Measurements from ENCODE around the gene MYOM1.
"Not testable (repeated sequence)": the region's sequence is repeated elsewhere in the genome, so short reads cannot be mapped to it uniquely, and the experiment has no call there.

Gene MYOM1

DNA sequence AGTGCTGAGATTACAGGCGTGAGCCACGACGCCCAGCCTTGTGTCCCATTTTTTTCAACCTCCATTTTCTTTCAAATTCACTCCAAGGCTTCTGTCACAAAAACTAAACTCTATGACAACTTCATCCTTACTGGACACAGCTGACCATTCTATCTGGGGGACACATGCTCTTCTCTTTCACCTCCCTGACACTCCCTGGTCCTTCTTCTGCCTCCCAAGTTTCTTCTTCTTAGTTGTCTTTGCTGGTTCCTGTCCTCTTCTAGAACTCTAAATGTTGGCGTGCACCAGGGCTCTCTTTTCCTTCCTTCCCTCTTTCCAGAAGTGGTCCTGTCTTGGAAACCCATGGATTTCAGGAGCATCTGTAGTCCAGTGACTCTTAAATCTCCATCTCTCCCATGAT, 166.7 kb downstream of the MYOM1 start:
- DNase-seq = no peak

DNA sequence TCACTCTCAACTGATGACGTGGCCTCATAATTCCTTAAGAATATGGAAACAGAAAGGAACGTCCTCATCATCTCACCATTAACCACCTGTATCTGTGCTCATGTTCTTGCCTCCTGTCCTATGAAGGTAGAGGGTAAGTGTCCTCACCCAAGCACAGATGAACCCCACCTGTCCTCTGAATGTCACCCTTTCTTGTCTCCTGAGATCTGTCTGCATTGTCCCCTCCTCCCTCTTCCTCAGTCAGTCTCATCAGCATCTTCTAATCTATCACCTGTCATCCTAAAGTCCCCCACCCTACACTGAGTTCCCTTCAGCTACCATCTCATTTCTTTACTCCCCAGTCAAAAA, 167.4 kb downstream of the MYOM1 start:
- DNase-seq = no peak

DNA sequence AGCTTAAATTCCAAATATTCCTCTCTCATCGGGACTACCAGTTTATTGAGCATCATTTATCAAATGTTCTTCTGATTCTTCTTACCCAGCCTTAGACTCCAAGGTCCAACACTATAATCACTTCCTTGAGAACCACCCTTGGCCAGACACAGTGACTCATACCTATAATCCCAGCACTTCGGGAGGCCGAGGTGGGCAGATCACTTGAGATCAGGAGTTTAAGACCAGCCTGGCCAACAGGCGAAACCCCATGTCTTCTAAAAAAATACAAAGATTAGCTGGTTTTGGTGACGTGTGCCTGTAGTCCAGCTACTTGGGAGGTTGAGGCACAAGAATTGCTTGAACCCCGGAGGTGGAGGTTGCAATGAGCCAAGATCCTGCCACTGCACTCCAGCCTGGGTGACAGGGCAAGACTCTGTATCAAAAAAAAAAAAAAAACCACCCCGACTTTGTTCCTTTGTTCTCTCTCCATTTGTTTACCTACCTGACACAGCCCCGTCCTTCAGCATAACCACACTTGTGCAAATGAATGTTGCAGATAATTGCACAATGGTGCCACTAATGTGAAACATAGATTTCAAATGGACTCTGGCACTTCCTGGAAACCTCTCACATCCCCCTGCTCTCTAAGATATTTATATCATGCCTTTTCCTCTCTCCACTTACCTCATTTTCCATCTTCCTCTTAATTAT, 167.9 kb downstream of the MYOM1 start:
- no peak for DNase-seq

GRCh38 chr18:3049897-3050454, 169.8 kb downstream of the MYOM1 start:
- not testable (repeated sequence) for DNase-seq

GRCh38 chr18:3048820-3049349, 170.9 kb downstream of the MYOM1 start:
- no peak for DNase-seq

DNA sequence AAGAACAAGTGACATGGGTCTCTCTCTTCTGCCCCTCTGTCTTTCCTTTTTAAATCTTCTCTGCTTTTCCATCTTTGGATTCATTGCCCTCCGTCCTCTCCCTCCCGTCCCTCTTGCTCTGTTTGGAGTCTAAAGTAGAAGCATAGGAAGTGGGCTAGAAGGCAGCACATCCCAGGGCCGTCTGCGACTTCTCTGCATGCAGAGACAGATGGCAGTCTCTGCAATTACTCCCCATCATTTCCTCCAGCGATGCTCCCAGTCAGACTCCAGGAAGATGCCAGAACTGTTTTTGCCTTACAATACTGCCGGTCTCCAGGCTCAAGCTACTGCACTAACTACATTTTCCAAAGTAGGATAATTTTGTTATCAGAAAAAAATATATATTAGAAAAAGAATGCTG, 171.6 kb downstream of the MYOM1 start:
- no peak for DNase-seq

DNA sequence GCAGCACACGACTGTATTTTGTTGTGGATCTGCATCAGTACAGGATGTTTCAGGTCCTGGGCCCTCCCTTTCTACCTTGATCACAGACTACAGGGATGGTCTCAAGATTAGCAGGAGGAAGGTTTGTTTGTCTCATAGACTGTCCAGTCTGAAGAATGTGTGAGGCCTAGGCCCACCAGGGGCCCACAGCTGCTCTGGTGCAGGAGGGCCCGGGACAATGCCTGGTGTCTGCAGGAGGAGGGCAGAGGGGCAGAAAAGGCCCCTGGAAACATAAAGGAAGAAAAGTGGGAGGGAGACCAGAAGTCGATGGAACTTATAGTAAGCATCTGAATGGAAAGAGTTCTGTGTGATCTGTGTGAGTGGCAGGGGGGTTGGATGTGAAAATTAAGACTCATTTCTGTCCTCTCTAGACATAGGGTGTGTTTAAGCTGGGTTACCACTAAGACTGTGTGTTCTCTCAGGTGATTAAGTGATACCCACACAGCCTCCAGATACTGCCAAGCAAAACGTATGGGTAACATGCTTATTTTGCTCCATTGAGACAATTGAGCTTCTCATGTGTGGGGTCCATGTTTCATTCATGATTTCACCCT, 173.5 kb downstream of the MYOM1 start:
- DNase-seq = no peak

DNA sequence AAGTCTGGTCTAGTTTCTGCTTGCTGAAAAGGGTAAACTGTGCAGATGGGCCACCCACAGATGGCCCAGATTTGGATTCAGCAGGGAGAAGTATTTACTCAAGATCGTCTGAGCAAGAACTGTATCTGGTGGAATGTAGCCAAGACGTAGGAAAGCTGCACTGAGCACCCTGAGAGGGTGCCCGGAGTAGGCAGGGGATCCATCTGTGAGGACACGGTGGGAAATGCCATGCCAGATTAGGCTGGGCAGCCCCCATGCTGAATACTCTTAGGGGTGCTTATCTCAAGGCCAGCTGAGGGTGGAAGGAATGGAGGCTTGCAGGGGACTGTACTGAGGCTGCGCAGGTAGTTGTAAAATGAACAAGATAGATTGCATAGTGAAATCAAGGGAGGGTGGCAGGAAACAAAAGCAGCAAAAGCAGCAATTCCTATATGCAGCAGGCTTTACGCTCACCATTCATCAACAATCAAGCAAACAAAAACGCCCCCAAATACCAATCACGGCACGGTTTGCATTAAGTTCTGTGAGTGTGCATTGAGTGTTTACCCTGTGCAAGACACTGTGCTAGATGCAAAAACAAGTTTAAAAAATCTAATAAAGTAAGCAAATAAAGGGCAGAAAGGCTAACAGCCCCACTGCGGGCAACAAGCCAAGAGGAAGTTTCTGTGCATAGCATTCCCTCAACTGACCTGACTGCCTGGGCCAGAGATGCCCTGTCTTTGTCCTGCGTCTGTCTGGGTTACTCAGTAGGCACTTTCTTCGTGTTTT, 174.7 kb downstream of the MYOM1 start:
- no peak for DNase-seq

DNA sequence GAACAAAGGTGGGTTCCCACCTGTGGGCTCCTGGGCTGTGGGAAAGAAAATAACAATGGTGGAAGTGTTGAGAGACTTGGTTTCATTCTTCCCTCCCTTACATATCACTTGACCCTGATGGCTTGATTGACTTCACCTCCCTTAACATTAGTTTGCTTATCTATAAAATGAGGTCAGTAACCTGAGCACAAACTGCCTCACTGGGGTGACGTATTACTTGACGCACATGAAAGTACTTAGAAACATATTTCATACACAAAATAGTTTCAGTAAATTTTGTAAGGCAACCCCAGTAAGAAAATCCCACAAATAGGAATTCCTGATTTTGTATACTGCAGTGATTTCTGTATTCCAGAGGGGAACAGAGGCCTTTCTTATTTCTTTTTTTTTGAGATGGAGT, 177.4 kb downstream of the MYOM1 start:
- DNase-seq = no peak

DNA sequence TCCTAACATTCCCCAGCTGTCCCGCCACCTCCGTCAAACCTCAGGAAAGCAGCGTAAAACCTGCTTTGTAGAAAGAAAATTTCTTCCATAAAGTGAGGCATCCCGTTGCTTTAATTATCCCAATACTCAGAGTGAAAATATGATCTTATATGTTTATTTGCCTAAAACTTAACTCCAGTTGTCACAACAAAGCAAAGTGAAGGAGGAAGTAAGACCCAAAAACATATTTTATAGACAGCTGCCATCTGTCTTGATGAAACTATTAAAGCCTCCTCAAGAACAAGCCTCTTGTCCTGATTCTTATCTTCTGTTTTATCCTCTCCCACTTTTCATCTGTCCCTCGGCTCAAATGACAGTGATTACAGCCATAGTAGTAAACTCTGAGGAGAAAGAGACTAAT, 177.9 kb downstream of the MYOM1 start:
- DNase-seq = no peak

GRCh38 chr18:3040881-3041280, 178.9 kb downstream of the MYOM1 start:
- DNase-seq = no peak

DNA sequence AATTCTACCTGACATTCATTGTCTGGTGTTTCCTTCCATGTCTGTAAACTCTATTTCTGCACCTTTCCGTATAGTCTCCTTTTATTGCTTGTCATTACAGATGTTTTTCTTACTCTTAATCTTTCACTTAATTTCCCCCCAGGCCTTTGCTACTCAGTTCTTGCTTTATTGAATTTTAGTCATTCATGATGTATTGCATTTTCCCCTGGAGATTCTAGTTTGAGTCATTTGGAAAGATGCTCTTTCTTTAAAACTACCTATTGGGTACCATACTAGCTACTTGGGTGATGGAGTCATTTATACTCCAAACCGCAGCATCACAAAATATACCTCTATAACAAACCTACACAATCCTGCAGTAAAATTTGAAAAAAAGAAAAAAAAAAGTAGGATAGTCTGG, 179.6 kb downstream of the MYOM1 start:
- DNase-seq = no peak

DNA sequence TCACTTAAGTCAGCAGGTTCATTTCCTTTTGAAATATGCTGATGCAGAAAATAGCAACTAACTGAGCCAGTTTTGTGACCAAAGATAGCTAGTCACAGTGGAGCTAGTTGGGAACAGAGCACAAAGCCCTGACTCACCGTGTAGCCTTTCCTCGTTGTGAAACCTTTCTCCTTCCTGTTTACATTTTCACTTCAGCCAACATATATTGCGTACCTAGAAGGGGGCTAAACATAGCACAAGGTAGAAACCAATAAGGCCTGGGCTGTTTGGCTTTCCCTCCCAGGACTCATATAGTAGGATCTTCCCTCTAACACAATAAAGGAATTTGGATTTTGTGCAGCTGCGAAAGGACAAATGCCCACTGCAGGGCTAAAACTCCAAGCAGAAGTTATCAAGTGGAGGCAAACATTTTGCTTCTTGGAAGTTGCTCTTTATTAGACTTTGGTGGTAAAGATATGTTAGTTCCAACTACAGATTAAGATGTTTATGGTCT, 182.3 kb downstream of the MYOM1 start:
- no peak for DNase-seq

DNA sequence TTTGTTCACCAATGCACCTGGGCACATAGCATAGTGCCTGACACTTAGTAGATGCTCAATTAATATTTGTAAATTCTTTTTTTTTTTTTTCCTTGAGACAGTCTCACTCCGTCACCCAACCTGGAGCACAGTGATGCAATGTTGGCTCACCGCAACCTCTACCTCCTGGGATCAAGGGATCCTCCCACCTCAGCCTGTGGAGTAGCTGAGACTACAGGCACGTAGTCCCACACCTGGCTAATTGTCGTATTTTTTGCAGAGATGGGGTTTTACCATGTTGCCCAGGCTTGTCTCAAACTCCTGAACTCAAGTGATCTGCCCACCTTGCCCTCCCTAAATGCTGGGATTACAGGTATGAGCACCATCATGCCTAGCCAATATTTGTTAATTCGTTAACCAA, 183.7 kb downstream of the MYOM1 start:
- no peak for DNase-seq

- no peak for DNase-seq
Observed at GRCh38 chr18:3035635-3036034, 184.1 kb downstream of the MYOM1 start.

DNA sequence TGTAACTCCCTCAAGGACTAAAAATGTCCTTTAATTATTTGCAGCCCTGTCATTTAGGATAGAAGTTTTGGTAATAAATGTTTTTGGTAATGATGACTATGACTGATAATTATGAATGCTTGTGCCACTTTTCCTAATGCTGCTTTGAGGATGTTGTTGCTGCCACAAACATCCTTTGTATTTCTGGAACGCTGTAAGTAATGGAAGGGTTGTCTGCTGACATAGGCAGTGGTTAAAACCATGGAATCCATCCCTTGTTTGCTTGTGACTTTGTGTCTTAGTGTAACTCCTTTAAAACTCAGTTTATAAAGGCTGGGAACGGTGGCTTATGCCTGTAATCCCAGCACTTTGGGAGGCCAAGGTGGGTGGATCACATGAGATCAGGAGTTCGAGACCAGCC, 187.0 kb downstream of the MYOM1 start:
- no peak for DNase-seq

- no peak for DNase-seq
Observed at GRCh38 chr18:3029215-3029952, 190.4 kb downstream of the MYOM1 start.

- not testable (repeated sequence) for DNase-seq
Observed at GRCh38 chr18:3028115-3028514, 191.7 kb downstream of the MYOM1 start.

DNA sequence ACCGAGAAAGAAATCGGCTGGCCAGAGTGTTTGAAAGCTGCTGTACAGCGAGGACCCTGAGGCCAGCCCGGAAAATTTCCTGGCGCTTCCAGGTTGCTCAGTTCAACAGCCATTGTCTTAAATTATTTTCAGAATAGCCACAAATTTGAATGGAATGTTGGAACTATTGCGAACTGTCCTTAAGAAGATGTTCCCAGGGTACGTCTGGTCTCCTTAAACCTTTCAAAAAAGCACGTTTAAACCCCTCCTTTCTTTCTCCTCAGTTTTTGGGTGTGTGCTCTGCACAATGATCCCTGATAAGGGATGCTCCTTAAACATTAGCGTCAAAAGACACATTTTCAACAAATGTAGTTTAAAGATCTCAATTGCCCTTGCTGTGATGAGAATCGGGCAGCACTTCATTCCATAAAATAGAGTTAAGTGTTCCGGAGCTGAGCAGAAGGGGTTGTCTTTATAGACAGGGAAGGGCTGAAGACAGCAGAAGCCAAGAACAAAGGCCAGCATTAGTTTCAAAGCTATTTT, 192.3 kb downstream of the MYOM1 start:
- DNase-seq = no peak

GRCh38 chr18:3025544-3025943, 194.2 kb downstream of the MYOM1 start:
- no peak for DNase-seq

GRCh38 chr18:3023603-3024002, 196.2 kb downstream of the MYOM1 start:
- DNase-seq = not testable (repeated sequence)
